Transverse colon (tissue), 3 donors: ENCODE data around the gene ATP13A4.

Experiments
- CTCF ChIP-seq, 5 experiments: fragments of 200-600 bp in 3 of 5; fragments of 450-650 bp in 2 of 5; sonication (generic) in 3 of 5; IDR thresholded peaks; 1 replicate in 2 of 5; 2 replicates in 3 of 5; pipeline ENCODE4 v1.5.1; 2016 to 2017; ENCODE audit warnings: antibody characterized with exemption in 5 of 5, inconsistent platforms in 3 of 5, mild to moderate bottlenecking in 2 of 5, moderate library complexity in 1 of 5
- EP300 ChIP-seq: sonication (generic); formaldehyde crosslinking; IDR thresholded peaks from one replicate; pipeline ENCODE4 v1.6.1; 2017; ENCODE audit warnings: antibody characterized with exemption, low read depth
- POLR2A ChIP-seq: fragments of 450-650 bp; IDR thresholded peaks from one replicate; pipeline ENCODE4 v1.6.1; 2016; ENCODE audit warnings: antibody characterized with exemption, mild to moderate bottlenecking, moderate library complexity

GRCh38 chr3:193499136-193499770 is 55.4 kb downstream of the ATP13A4 start:
- TF ChIP-seq CTCF (IDR thresholded peaks at IDR 0.05) (no peak), POLR2A (no peak), EP300 (no peak)
